BJ (cell line): ENCODE measurements around the gene CANT1. TPM values are rescaled to one million over a fixed set of nuclear protein-coding genes. Genes with fewer than 3 reads are reported as not detected.

Experiments
- CTCF ChIA-PET: fragments of 350-600 bp; formaldehyde crosslinking; extraction: SDS; loops from one replicate; lab custom pipeline; 2021; ENCODE audit warnings: antibody characterized with exemption, inconsistent platforms; lab: Yijun Ruan, JAX
- POLR2A ChIA-PET: fragments of 300-600 bp; sonication (Branson Sonifier 250); formaldehyde crosslinking; extraction: SDS; loops from one replicate; lab custom pipeline; 2021; ENCODE audit warnings: antibody characterized with exemption; lab: Charles Lee
- DNase-seq: peaks from one replicate; pipeline ENCODE4 v3.0.0-alpha.2; 2011; ENCODE audit warnings: low read depth
- H3K27me3 ChIP-seq: 2 replicates; pipeline ENCODE4 v1.6.0; 2011; ENCODE audit warnings: low read length; ENCODE audit not compliant: control insufficient read depth, insufficient read depth
- H3K36me3 ChIP-seq: 2 replicates; pipeline ENCODE4 v1.5.1; 2011; ENCODE audit warnings: low read length; ENCODE audit not compliant: control insufficient read depth, insufficient read depth
- H3K4me3 ChIP-seq: 2 replicates; pipeline ENCODE4 v1.5.1; 2011; ENCODE audit warnings: low read depth, mild to moderate bottlenecking, control low read depth, low read length
- polyA plus RNA-seq: library from polyadenylated mRNA; depleted of rRNA; stranded (reverse); fragments of >200 nt; gene quantifications from 2 replicates; pipeline ENCODE4 v1.2.3, GENCODE V29; 2011
- TF ChIP-seq, protein P1 (sequence below): IDR thresholded peaks from 2 replicates; pipeline ENCODE4 v1.5.1; 2011; ENCODE audit warnings: low read depth, mild to moderate bottlenecking, control low read depth, inconsistent platforms, low read length, moderate library complexity; ENCODE audit not compliant: insufficient read depth

Gene CANT1
- polyA plus RNA-seq, 1 experiment, result 83.5 TPM

DNA sequence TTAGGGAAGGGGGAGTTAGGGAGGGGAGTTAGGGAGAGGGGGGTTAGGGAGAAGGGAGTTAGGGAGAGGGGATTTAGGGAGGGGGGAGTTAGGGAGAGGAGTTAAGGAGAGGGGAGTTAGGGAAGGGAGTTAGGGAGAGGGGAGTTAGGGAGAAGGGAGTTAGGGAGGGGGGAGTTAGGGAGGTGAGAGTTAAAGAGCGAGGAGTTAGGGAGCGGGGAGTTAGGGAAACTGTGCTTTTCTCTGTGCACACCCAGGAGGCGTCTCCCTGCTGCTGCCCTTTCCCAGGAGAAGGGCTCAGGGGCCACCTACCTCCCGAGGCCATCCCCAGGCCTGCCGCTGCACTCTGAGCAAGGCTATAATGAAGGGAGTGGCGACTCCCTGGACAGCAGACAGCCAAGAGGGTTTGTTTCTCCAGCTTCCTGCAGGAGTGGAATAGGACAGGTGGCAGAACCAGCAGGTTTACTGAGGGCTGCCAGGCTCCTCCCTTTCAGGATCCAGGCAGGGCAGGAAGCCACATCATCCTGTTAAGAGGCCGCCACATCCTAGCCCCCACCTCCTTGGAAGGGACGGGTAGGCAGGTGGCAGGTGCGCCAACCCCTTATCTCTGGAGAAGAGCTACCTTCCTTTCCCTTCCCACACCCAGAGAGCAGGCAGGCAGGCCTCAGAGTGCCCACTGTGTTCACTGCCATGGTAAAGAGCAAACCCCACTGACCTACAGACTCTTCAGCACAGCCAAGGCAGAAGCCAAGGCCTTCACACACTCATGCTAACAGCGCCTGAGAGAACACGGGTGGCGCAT lies 4.3 kb downstream of the CANT1 start:
- TF ChIP-seq, protein P1, sequence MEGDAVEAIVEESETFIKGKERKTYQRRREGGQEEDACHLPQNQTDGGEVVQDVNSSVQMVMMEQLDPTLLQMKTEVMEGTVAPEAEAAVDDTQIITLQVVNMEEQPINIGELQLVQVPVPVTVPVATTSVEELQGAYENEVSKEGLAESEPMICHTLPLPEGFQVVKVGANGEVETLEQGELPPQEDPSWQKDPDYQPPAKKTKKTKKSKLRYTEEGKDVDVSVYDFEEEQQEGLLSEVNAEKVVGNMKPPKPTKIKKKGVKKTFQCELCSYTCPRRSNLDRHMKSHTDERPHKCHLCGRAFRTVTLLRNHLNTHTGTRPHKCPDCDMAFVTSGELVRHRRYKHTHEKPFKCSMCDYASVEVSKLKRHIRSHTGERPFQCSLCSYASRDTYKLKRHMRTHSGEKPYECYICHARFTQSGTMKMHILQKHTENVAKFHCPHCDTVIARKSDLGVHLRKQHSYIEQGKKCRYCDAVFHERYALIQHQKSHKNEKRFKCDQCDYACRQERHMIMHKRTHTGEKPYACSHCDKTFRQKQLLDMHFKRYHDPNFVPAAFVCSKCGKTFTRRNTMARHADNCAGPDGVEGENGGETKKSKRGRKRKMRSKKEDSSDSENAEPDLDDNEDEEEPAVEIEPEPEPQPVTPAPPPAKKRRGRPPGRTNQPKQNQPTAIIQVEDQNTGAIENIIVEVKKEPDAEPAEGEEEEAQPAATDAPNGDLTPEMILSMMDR, result no peak
- Histone ChIP-seq H3K36me3 (peaks cover 9% of the 10 kb centered on the region), H3K4me3 (no peak overlapping the region), H3K27me3 (no peaks in the 10 kb centered on the region)
- DNase-seq, result no peak
- ChIA-PET CTCF (no interaction called here), POLR2A (no interaction called here)

DNA sequence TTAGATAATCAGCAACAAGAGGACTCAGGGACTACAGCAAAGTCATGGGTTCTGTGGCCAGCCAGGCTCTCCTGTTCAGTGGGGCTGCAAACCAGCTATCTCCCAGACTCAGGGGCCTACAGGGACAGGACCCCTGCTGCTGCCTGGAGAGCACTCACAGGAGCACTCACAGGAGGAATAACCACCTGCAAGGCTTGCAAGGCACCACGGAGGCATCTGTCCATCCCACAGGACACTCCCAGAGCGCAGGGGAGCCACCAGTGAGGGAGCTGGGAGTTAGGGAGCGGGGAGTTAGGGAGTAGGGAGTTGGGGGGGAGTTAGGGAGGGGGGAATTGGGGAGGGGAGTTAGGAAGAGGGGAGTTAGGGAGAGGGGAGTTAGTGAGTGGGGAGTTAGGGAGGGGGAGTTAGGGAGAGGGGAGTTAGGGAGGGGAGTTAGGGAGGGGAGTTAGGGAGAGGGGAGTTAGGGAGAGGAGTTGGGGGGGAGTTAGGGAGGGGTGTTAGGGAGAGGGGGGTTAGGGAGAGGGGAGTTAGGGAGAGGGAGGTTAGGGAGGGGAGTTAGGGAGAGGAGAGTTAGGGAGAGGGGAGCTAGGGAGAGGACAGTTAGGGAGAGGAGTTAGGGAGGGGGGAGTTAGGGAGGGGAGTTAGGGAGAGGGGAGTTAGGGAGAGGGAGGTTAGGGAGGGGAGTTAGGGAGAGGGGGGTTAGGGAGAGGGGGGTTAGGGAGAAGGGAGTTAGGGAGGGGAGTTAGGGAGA lies 5.7 kb downstream of the CANT1 start:
- DNase-seq, result no peak
- ChIA-PET POLR2A (interaction anchor here (0.7 kb wide), 1 partner anchor 17 kb away, joined by 11 read pairs; no protein-coding TSS in a partner anchor), CTCF (interaction anchor here (0.7 kb wide), 1 partner anchor 11 kb away, joined by 3 read pairs; no protein-coding TSS in a partner anchor)

DNA sequence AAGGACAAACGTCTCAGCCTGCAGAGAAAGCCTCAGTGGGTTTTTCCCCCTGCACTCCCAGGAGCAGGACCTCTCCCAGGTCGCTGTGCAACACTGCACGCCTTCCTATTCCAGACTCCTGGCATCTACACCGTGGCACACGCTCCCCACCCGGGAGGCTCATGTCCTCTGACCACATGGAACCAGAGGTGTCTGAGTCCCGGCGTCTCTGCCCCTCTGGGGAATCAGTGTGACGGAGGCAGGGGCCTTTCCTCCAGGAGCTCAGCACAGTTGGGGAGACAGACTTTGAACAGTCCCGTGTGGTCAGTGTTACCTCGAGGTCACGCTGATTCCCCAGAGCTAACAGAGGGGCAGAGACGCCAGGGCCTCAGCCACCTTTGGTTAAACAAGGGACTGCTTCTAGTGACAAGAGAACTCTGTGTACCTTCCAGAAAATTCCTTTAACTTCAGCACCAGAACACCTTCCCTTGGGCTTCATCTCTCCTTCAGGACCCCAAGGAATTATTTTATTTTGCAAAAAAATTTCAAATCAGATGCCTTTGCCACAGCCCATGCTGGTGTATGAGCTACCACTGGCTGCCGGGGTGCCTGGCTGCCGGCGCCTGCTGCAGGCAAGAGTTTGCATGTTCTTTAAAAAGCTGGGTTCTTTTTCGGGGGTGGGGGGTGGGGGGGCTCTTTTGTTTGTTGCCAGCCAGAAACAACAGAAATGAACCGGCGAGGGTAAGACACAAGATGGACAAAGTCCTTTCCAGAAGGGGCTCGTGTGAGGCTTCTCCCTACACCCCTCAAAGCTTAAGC lies 6.6 kb downstream of the CANT1 start:
- TF ChIP-seq, protein P1, result no peak
- POLR2A ChIA-PET, result interaction anchor here (0.7 kb wide), 1 partner anchor 16 kb away, joined by 11 read pairs; no protein-coding TSS in a partner anchor
- Histone ChIP-seq H3K36me3 (peaks cover 12% of the 10 kb centered on the region), H3K27me3 (no peaks in the 10 kb centered on the region), H3K4me3 (no peak overlapping the region)
- no peak for DNase-seq
- CTCF ChIA-PET, result interaction anchor here (1.2 kb wide), 1 partner anchor 400 kb away, joined by 3 read pairs; no protein-coding TSS in a partner anchor

More for the DNA sequence above, 5.7 kb downstream of the CANT1 start:
- H3K36me3 ChIP-seq, result peaks cover 12% of the 10 kb centered on the region
- TF ChIP-seq, protein P1, result no peak
- no peaks in the 10 kb centered on the region for H3K27me3 ChIP-seq
- no peak overlapping the region for H3K4me3 ChIP-seq

DNA sequence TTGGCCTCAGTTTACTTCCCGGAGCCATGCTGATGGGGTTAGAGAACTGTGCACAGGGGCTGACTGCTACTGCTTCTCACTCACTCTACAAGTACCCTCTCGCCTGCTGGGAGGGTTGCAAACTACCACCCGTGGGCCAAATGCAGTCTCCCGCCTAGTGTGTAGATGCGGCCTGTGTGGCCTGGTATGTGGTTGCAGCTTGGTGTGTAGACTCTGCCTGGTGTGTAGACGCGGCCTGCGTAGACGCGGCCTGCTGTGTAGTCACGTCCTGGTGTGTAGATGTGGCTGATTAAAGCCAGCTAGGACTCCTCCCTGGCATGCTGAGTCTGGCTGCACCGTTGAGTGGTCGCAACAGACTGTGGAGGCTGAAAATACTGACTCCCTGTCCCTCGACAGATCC lies 7.3 kb downstream of the CANT1 start:
- ChIA-PET CTCF (interaction anchor here (1.2 kb wide), 1 partner anchor 401 kb away, joined by 3 read pairs; no protein-coding TSS in a partner anchor), POLR2A (no interaction called here)
- DNase-seq, result no peak
- Histone ChIP-seq H3K27me3 (no peaks in the 10 kb centered on the region), H3K36me3 (peaks cover 15% of the 10 kb centered on the region), H3K4me3 (no peak overlapping the region)
- TF ChIP-seq, protein P1, result no peak
